ENCODE measurements around the gene DDIAS. TPM values are rescaled to one million over a fixed set of nuclear protein-coding genes. Genes with fewer than 3 reads are reported as not detected.

The DDIAS gene
- total RNA-seq, 1 donor from 2014 or later, result 2.2 TPM

DNA sequence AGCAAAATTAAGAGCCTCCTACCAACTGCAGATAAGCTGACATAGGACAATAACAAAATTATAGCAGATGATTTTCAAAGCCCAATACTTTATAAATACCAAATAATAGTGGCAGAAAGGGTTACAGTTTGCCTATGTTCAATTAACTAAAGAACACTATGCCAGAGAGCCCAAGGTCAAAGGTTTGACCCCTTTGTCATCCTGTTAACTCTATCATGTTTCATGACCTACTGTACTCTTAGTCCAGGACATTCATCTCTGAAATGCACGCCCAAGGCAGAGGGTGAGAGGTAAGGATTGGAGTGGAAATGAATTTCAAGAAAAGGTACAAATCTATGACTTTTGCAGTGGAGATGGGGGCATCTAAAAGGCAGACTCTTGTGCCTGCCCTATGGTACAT lies 70.6 kb downstream of the DDIAS start:
- DNase-seq, result no peak

DNA sequence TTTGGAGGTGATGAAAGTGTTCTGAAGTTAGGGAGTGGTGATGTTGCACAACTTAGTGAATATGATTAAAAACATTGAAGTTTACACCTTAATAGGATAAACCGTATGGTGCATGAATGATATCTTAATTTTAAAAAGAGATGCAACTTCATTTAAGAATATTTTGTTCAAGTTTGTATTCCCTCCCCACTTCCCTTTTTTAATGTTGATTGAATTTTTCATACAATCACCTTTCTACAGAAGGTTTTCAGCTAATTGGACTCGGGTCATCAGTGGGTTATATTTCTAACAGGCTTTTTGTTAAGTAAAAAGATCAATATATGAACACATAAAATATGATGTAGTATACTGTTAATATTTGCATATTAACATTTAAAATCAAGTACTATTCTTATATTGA lies 72.6 kb downstream of the DDIAS start:
- DNase-seq, result no peak

DNA sequence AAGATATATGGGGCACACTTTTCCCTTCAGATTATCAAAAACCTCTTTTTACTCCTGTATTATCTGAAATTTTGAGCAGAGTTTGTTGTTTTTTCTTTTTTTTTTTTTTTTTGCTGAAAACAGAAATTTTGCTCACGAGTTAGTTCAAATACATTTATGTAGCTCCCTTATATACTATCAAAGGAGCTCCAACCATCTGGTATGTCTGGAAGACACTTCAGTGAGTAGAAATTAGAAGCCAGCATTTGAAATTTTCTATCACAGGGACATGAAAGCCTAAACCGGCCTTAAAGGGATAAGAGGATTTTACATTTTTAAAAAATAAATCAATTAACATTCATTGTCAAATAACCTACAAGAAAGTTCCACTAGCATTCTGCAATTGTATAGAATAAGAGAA lies 73.3 kb downstream of the DDIAS start:
- no peak for DNase-seq

- DNase-seq, result no peak
Observed at GRCh38 chr11:82975882-82976281, 74.3 kb downstream of the DDIAS start.

DNA sequence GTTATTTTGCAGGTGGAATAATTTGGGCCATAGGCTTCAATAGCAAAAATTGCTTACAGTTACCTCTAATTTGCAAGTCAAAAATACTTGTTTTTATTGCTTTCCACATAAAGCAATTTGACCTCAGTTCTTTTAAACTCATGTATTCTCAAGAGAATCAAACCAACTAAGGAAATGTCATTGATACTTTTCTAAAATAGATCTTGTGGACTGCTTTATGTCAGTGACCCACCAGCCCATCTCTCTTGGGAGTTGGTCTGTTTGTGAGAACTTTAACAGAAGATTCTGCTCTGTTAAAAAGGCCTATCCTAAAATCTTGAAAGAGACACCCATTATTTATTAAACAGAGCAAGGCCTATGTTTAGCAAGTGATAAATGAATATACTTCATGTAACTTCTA lies 75.2 kb downstream of the DDIAS start:
- no peak for DNase-seq

DNA sequence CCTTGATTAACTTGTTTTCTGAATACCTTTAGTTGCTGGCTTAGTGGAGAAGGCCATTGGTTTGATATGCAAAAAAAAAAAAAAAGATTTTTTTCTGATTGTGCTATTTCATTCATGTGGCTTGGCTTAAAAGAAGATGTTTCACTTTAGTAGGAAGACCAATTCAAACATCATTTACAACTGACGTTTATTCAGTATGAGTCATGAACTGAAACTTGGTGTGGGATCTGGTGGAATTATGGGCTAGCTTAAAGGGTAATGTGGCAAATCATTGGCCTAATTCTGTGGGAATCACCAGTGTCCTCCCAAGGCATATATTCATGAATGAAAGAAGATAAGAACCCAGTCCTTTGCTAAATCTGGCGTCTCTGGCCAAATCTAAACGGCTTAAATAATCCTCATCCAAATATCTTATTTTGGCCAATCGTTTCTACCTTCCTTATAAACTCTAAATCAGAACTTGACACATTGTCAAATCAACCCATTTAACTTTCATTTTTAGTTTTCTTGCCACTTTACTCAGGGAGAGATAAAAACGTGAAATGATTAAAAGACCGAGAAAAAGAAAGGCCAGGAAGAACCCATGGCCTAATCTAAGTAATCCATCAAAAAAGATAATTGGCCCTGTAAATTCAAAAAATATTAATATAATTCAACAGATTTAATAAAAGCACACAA lies 77.0 kb downstream of the DDIAS start:
- DNase-seq, result no peak

DNA sequence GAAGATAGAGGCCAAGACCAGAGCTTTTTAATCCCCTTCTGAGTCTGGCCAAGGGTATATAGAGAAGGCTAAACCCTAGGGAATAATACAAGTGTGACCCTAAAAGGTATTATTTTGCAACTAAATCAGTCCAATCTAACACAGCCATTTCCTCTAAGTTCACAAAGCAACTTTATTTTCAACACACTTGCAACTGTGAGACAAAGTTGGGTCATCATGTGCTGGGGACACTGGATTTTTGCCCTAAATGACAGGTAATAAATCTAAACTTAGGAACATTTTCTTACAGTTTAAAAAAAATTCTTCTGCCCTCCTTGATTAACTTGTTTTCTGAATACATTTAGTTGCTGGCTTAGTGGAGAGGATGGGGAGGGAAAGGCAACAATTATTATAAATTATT lies 78.3 kb downstream of the DDIAS start:
- DNase-seq, result no peak

DNA sequence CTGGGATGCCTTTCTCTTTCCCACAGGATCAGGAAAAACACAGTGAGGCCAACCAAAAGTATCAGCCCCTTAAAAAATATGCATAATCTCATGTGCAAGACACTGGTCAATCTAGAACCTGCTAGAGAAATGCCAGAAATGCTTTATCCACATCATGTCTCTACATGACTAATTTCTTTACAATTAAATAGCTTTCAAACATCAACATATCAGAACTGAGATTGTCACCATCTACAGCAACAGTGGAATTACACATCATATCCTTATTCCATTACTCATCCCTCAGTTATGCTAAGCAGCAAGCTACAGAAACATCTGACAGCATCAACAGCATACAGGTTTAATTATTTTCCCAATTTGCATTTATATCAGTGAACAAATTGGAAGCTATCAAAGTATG lies 78.8 kb downstream of the DDIAS start:
- DNase-seq, result no peak

- no peak for DNase-seq
Observed at GRCh38 chr11:82980947-82981346, 79.4 kb downstream of the DDIAS start.

- no peak for DNase-seq
Observed at GRCh38 chr11:82981852-82982251, 80.3 kb downstream of the DDIAS start.

Other genes starting within 250 kb of the DDIAS start
- 9.7 TPM for gene FAM181B, start 167.9 kb upstream of the DDIAS start, total RNA-seq
- gene PRCP, start 1.3 kb upstream of the DDIAS start, total RNA-seq, result 29.8 TPM
- 47.3 TPM for gene RAB30, start 170.2 kb downstream of the DDIAS start, total RNA-seq